SK-N-MC (cell line): ENCODE measurements around the gene XPO4.

Experiments used
- DNase-seq: peaks from one replicate; pipeline ENCODE4 v3.0.0-alpha.2; 2011; ENCODE audit warnings: low read depth, low spot score
- H3K27ac ChIP-seq: fragments of 200-600 bp; sonication (generic); 2 replicates; pipeline ENCODE4 v1.5.1; 2016; ENCODE audit warnings: mixed run types
- H3K36me3 ChIP-seq: fragments of 200-600 bp; sonication (generic); 2 replicates; pipeline ENCODE4 v1.6.1; 2017; ENCODE audit warnings: antibody characterized with exemption, low read length, mixed read lengths; ENCODE audit not compliant: insufficient read depth
- H3K4me3 ChIP-seq: fragments of 200-600 bp; sonication (generic); 2 replicates; pipeline ENCODE4 v1.5.1; 2016
- H3K9ac ChIP-seq: fragments of 200-600 bp; sonication (generic); 2 replicates; pipeline ENCODE4 v1.8.0; 2017; ENCODE audit warnings: mixed run types, mixed read lengths; ENCODE audit not compliant: insufficient read length
- H3K9me3 ChIP-seq: fragments of 200-600 bp; sonication (generic); 2 replicates; pipeline ENCODE4 v1.6.1; 2017; ENCODE audit warnings: low read depth, mild to moderate bottlenecking, antibody characterized with exemption, low read length, moderate library complexity, mixed read lengths
- EZH2 ChIP-seq: fragments of 200-600 bp; sonication (generic); IDR thresholded peaks from one replicate; pipeline ENCODE4 v1.6.1; 2017; ENCODE audit warnings: antibody characterized with exemption
- FOXP2 ChIP-seq: optimal IDR thresholded peaks from 2 replicates; pipeline ENCODE3; 2011; ENCODE audit warnings: mild to moderate bottlenecking, moderate library complexity; ENCODE audit not compliant: insufficient read depth; ENCODE audit errors: extremely low read length, control extremely low read depth
- POLR2AphosphoS5 ChIP-seq: IDR thresholded peaks from 2 replicates; pipeline ENCODE4 v1.6.1; 2012; ENCODE audit warnings: mild to moderate bottlenecking, low read depth, low read length, borderline replicate concordance

Gene XPO4

DNA sequence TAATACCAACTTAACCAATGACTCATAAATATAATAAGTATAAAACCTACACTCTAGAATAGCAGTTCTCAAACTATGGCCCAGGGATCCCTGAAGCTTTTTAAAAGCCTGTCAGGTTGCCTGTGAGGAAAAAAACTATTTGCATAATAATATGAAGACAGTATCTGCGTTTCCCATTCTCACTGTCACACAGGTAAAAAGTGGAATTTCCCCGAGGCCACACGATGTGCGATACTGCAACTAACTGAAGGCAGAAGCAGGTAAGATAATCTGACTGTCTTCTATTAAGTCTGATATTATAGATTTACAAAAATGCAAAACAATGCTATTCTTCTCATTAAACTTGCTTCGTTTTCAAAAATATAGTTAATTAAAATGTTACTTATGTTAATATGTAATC is 76.2 kb downstream of the XPO4 start:
- TF ChIP-seq POLR2AphosphoS5, result no peak
- TF ChIP-seq FOXP2, result no peak
- TF ChIP-seq EZH2, result no peak
- DNase-seq, result no peak
- no peaks in the 10 kb centered on the region for H3K9me3 ChIP-seq
- no peak overlapping the region for H3K4me3 ChIP-seq
- H3K36me3 ChIP-seq, result peaks cover 9% of the 10 kb centered on the region
- no peak overlapping the region for H3K9ac ChIP-seq
- H3K27ac ChIP-seq, result no peak overlapping the region

DNA sequence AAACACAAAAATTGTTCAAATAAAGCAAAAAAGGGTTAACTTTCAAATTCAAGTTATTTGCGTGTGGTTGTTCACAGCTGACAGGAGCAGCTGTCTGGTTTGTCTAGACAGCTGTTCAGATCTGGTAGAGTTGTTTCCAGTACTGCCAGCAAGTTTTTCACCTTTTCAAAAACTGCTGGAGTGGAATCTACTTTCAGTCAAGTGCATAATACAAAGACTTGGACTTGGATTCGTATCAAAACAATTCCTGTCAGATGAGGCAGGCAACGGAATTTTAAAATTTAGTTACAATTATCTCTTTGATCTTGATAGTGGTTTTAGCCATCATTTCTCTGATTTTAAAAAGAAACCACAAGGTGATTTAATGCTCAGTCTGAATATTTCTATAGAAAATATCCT is 77.1 kb downstream of the XPO4 start:
- no peak for TF ChIP-seq POLR2AphosphoS5
- TF ChIP-seq FOXP2, result no peak
- no peak for TF ChIP-seq EZH2
- H3K4me3 ChIP-seq, result no peak overlapping the region
- H3K27ac ChIP-seq, result no peak overlapping the region
- H3K9me3 ChIP-seq, result no peaks in the 10 kb centered on the region
- H3K9ac ChIP-seq, result no peak overlapping the region
- no peak for DNase-seq
- peaks cover 15% of the 10 kb centered on the region for H3K36me3 ChIP-seq

DNA sequence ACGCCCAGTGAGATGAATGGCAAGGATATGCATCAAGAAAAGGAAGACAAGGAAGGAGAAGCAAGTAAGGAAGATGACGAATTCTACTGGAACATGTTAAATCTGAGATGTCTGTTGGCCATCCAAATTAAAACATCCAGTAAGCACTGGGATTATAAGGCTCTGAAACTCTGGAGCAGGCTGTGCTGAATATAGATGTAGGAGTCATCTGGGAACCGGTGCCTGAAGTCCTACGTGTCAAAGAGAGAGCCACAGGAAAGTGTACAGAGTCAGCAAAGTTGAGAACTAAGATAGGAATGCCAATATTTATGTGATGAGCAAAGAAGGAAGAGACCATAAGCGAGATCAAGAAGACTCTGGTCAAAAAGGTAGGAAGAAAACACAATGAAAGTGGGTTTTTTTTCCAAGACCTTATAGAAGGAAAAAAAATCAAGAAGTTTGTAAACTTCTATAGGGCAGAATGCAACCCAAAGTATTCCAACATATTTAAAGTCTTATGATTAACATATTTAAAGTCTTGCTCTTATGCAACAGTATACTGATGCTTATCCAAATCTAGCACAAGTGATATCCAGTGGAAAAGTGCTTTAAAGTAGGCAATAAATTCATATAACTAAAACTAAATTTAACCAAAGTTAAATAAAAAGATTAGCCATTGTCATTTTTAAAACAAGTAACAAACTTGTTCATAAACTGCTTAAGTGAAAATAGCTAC is 77.6 kb downstream of the XPO4 start:
- no peaks in the 10 kb centered on the region for H3K9me3 ChIP-seq
- peaks cover 17% of the 10 kb centered on the region for H3K36me3 ChIP-seq
- no peak for DNase-seq
- no peak overlapping the region for H3K27ac ChIP-seq
- TF ChIP-seq EZH2, result no peak
- no peak for TF ChIP-seq POLR2AphosphoS5
- TF ChIP-seq FOXP2, result no peak
- H3K9ac ChIP-seq, result no peak overlapping the region
- H3K4me3 ChIP-seq, result no peak overlapping the region

DNA sequence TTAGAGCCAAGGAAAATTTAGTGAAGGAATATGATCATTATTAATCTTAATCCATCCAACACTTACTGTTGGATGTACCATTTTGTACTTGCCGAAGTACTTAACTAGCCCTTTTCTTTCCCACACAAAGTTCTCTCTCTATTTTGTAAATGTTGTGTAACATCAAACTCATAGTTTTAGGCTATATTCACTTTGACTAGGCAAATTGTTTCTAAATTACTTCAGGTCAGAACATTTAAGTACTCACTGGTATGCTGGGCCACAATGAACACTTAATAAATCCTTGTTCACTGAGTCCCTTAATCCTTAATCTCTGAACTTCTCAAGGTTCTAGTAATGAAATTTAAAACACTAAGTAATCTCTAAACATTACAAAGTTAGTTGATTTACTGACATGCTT is 79.5 kb downstream of the XPO4 start:
- no peak overlapping the region for H3K4me3 ChIP-seq
- TF ChIP-seq POLR2AphosphoS5 (no peak), FOXP2 (no peak), EZH2 (no peak)
- H3K27ac ChIP-seq, result no peak overlapping the region
- H3K9me3 ChIP-seq, result no peaks in the 10 kb centered on the region
- DNase-seq, result no peak
- H3K9ac ChIP-seq, result no peak overlapping the region
- H3K36me3 ChIP-seq, result peaks cover 22% of the 10 kb centered on the region

DNA sequence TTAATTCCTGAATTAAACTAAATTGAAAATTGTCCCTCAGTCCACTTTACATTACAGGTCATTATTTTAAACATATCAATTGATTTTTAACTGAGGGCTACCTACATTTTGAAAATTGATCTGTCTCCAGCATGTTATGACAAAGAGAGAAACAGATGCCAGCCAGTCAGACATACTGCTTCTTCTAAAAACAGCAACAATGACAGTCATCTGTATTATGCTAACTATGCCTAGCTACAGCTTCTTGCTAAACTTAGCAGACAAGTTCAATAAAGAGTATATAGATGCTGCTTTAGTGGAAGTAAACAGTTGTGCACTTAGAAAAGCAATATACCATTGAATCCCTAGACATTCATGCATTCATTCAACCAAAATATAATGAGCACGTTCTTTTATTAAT is 80.1 kb downstream of the XPO4 start:
- no peak for DNase-seq
- Histone ChIP-seq H3K36me3 (peaks cover 22% of the 10 kb centered on the region), H3K27ac (no peak overlapping the region), H3K4me3 (no peak overlapping the region), H3K9ac (no peak overlapping the region), H3K9me3 (no peaks in the 10 kb centered on the region)
- TF ChIP-seq FOXP2, result no peak
- no peak for TF ChIP-seq EZH2
- TF ChIP-seq POLR2AphosphoS5, result no peak

DNA sequence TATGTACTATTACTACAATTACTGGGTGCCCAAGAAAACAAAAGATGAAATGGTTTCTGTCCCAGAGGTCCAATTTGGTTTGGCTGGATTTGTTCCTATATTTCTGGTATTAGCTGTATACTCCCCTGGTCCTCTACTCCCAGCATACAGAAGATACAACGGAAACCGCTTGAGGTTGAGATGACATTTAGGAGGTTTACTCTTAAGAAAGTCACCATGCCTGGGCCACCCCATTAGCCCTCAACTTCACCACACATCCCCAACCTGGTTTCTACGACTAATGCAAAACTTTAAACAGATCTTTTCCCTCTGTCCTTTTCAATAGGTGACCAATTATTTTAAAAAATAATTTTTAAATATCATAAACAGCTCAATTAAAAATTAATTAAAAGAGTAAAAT is 82.8 kb downstream of the XPO4 start:
- Histone ChIP-seq H3K4me3 (no peak overlapping the region), H3K9ac (no peak overlapping the region), H3K36me3 (peaks cover 22% of the 10 kb centered on the region), H3K9me3 (no peaks in the 10 kb centered on the region), H3K27ac (no peak overlapping the region)
- no peak for TF ChIP-seq POLR2AphosphoS5
- TF ChIP-seq FOXP2, result no peak
- no peak for TF ChIP-seq EZH2
- no peak for DNase-seq

DNA sequence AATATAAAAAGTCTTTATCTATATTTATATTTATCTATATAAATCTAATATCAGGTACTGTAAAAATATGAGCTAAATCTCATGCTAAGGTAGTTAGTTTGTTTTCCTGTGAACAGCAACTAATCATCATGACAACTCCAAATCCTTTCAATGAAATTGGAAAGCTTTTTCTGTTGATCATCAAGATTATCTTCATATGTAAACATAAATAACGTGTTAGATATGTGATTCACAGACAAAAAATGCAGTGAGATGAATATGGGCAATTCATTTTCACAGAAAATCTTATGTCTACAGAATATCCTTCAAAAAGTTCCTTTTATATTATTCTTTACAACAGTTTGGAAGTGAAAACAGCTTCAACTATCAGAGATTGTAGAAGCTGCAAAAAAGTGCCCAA is 87.1 kb downstream of the XPO4 start:
- no peak overlapping the region for H3K27ac ChIP-seq
- no peaks in the 10 kb centered on the region for H3K9me3 ChIP-seq
- peaks cover 21% of the 10 kb centered on the region for H3K36me3 ChIP-seq
- H3K4me3 ChIP-seq, result no peak overlapping the region
- no peak for DNase-seq
- no peak overlapping the region for H3K9ac ChIP-seq
- no peak for TF ChIP-seq FOXP2
- no peak for TF ChIP-seq POLR2AphosphoS5
- TF ChIP-seq EZH2, result no peak

DNA sequence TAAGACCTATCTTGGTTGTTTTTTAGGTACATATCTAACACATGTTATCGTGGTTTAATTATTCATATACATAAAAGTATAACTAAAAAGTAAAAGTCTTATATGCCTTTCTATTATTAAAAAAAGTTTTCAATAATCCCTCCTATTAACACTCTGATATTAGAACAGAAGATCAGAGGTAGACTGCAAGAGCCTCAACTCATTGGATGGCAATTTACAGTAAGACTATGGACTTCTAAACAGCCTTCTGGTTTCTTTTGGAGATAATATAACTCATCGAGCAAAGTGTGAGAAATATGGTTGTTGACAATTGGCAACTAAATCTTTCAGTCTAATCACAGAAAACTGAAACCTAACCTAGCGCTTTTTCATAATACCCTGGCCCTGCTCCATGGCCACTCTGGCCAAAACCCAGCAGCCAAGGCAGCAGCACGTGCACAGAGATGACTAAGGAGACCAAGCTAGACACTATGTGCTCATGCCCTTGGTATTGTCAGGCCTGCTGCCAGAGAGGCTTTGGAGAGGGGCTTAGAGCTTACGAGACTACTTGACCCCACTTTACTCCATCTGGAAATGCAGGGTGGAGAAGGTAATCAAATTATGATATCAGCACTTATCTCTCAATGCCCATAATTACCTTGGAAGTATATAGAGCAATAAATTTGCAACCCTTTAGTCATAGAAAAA is 88.2 kb downstream of the XPO4 start:
- Histone ChIP-seq H3K36me3 (peaks cover 20% of the 10 kb centered on the region), H3K27ac (no peak overlapping the region), H3K9ac (no peak overlapping the region), H3K4me3 (no peak overlapping the region), H3K9me3 (no peaks in the 10 kb centered on the region)
- TF ChIP-seq EZH2, result no peak
- TF ChIP-seq POLR2AphosphoS5, result no peak
- TF ChIP-seq FOXP2, result no peak
- DNase-seq, result no peak

DNA sequence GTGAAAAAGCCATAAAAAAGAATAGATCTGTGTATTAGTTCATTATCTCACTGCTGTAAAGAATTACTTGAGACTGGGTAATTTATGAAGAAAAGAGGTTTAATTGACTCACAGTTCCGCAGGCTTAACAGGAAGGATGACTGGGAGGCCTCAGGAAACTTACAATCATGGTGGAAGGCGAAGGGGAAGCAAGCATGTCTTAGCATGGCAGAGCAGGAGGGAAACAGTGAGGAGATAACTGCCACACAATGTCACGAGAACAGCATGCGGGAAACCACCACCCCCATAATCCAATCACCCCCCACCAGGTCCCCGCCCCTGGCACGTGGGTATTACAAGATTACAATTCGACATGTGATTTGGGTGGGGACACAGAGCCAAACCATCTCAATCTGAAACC is 89.7 kb downstream of the XPO4 start:
- peaks cover 34% of the 10 kb centered on the region for H3K36me3 ChIP-seq
- H3K27ac ChIP-seq, result no peak overlapping the region
- no peak for DNase-seq
- TF ChIP-seq POLR2AphosphoS5 (no peak), FOXP2 (no peak), EZH2 (no peak)
- H3K9me3 ChIP-seq, result no peaks in the 10 kb centered on the region
- H3K4me3 ChIP-seq, result no peak overlapping the region
- H3K9ac ChIP-seq, result no peak overlapping the region

DNA sequence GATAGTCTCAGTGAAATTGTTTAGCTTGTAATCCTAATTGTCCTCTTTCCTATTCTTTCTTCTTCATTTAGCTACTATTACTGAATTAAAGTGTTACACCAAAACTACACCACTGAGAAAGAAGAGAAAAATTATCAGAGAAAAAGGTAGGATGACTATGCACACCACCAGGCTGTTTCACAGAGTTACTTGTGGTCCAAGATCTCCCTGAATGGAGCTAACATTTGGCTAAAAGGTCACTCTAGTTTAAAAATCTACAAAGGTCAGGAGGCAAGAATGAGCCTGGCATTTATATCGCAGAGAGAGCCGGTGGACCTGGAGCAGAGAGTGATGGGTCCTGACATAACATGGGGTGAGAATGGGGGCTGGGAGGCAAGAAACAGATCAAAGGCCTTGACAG is 91.7 kb downstream of the XPO4 start:
- no peak overlapping the region for H3K4me3 ChIP-seq
- DNase-seq, result no peak
- TF ChIP-seq EZH2 (no peak), POLR2AphosphoS5 (no peak), FOXP2 (no peak)
- H3K36me3 ChIP-seq, result peaks cover 46% of the 10 kb centered on the region
- no peak overlapping the region for H3K9ac ChIP-seq
- H3K9me3 ChIP-seq, result no peaks in the 10 kb centered on the region
- no peak overlapping the region for H3K27ac ChIP-seq
